CD4-positive, alpha-beta memory T cell (primary cell): ENCODE data around the gene SAYSD1. TPM values are rescaled to one million over a fixed set of nuclear protein-coding genes. Genes with fewer than 3 reads are reported as not detected.

Experiments
- CTCF ChIA-PET: fragments of 350-600 bp; sonication (Branson Sonifier 250); formaldehyde crosslinking; loops from one replicate; lab custom pipeline; 2021; ENCODE audit warnings: inconsistent platforms; ENCODE audit not compliant: partially characterized antibody; lab: Charles Lee
- POLR2A ChIA-PET: fragments of 350-600 bp; sonication (Branson Sonifier 250); formaldehyde crosslinking; loops from one replicate; lab custom pipeline; 2021; ENCODE audit not compliant: partially characterized antibody; lab: Charles Lee
- DNase-seq, 5 donors: peaks; one replicate each; pipeline versions ENCODE4 v3.0.0 to v3.0.0-alpha.2; 2020 to 2022; ENCODE audit warnings: mixed read lengths in 1 of 5
- H3K27ac ChIP-seq: one replicate; pipeline ENCODE4 v1.7.0; 2013; ENCODE audit warnings: low read depth, low read length
- H3K27me3 ChIP-seq: 2 replicates; pipeline ENCODE4 v1.7.0; 2013; ENCODE audit warnings: mild to moderate bottlenecking, low read length, moderate library complexity; ENCODE audit not compliant: insufficient read depth
- H3K36me3 ChIP-seq: 2 replicates; pipeline ENCODE4 v1.7.0; 2013; ENCODE audit warnings: mild to moderate bottlenecking, low read length, moderate library complexity; ENCODE audit not compliant: insufficient read depth
- H3K4me1 ChIP-seq: 2 replicates; pipeline ENCODE4 v1.7.0; 2013; ENCODE audit warnings: mild to moderate bottlenecking, low read length, moderate library complexity; ENCODE audit not compliant: insufficient read depth
- H3K4me3 ChIP-seq, 2 donors: one replicate each; pipeline ENCODE4 v1.7.0; 2013; ENCODE audit warnings: low read length in 2 of 2, mild to moderate bottlenecking in 1 of 2
- H3K9me3 ChIP-seq, 2 donors: one replicate each; pipeline ENCODE4 v1.7.0; 2013; ENCODE audit warnings: low read length in 2 of 2, control low read depth in 1 of 2; ENCODE audit not compliant: control insufficient read depth in 1 of 2
- H3K27ac Mint-ChIP-seq, 7 donors: one replicate each; pipeline ENCODE4 v1.8.0; 2020 to 2021; ENCODE audit warnings: mixed read lengths in 7 of 7, mild to moderate bottlenecking in 6 of 7, inconsistent platforms in 3 of 7, moderate library complexity in 3 of 7
- H3K27me3 Mint-ChIP-seq, 2 donors: one replicate each; pipeline ENCODE4 v1.8.0; 2020 to 2021; ENCODE audit warnings: mixed read lengths in 2 of 2
- H3K36me3 Mint-ChIP-seq, 2 donors: one replicate each; pipeline ENCODE4 v1.8.0; 2020 to 2021; ENCODE audit warnings: mixed read lengths in 2 of 2, inconsistent platforms in 1 of 2, mild to moderate bottlenecking in 1 of 2
- H3K4me1 Mint-ChIP-seq, 4 donors: one replicate each; pipeline ENCODE4 v1.8.0; 2020 to 2021; ENCODE audit warnings: mixed read lengths in 4 of 4, mild to moderate bottlenecking in 1 of 4
- H3K4me3 Mint-ChIP-seq, 8 donors: one replicate each; pipeline ENCODE4 v1.8.0; 2020 to 2021; ENCODE audit warnings: mixed read lengths in 8 of 8, mild to moderate bottlenecking in 7 of 8, moderate library complexity in 6 of 8, inconsistent platforms in 3 of 8
- H3K9me3 Mint-ChIP-seq, 8 donors: one replicate each; pipeline ENCODE4 v1.8.0; 2020 to 2021; ENCODE audit warnings: mixed read lengths in 8 of 8, mild to moderate bottlenecking in 5 of 8, inconsistent platforms in 3 of 8, moderate library complexity in 1 of 8
- intact Hi-C: fragments of 100-400 bp; cut with micrococcal nuclease; formaldehyde crosslinking; loops from one replicate; pipeline ENCODE4 v1.15.1; 2023
- polyA plus RNA-seq, 2 donors: library from polyadenylated mRNA; unstranded; fragments of 300-500 nt; fragmentation: Illumina TruSeq; gene quantifications; one replicate each; pipeline ENCODE4 v1.2.3, GENCODE V29; 2021
- total RNA-seq, 2 experiments: library from RNA; stranded (reverse); gene quantifications; one replicate each; pipeline ENCODE4 v1.2.3, GENCODE V29; 2021

The SAYSD1 gene
- total and polyA plus RNA-seq, 4 experiments from 2014 or later: 14.0 to 22.4 (median 20.9) TPM

- no peaks in the 10 kb centered on the region for H3K4me1 Mint-ChIP-seq
- no peaks in the 10 kb centered on the region for H3K9me3 Mint-ChIP-seq
- peak overlapping the region in 1 of 7 donors; percentile 5 for H3K27ac Mint-ChIP-seq
- no peak for DNase-seq
- no peaks in the 10 kb centered on the region for H3K27me3 ChIP-seq
- intact Hi-C loops: no loop called here
- no peaks in the 10 kb centered on the region for H3K4me1 ChIP-seq
- CTCF ChIA-PET: no interaction called here
- H3K36me3 Mint-ChIP-seq: no peaks in the 10 kb centered on the region
- POLR2A ChIA-PET: no interaction called here
- H3K27ac ChIP-seq: no peak overlapping the region
- H3K36me3 ChIP-seq: no peaks in the 10 kb centered on the region
- H3K4me3 Mint-ChIP-seq: no peak overlapping the region
- no peak overlapping the region for H3K4me3 ChIP-seq
- H3K9me3 ChIP-seq: no peaks in the 10 kb centered on the region
- peaks cover 9 to 31% of the 10 kb centered on the region in 2 donors for H3K27me3 Mint-ChIP-seq
Observed at GRCh38 chr6:39058471-39059147, 56.4 kb downstream of the SAYSD1 start.

GRCh38 chr6:39057251-39058155 lies 57.5 kb downstream of the SAYSD1 start:
- Histone ChIP-seq H3K9me3 (no peaks in the 10 kb centered on the region), H3K4me3 (no peak overlapping the region), H3K36me3 (no peaks in the 10 kb centered on the region), H3K4me1 (no peaks in the 10 kb centered on the region), H3K27me3 (no peaks in the 10 kb centered on the region), H3K27ac (no peak overlapping the region)
- Mint-ChIP-seq H3K4me1 (peaks cover 0 to 5% (median 1%) of the 10 kb centered on the region in 4 donors), H3K9me3 (no peaks in the 10 kb centered on the region), H3K27me3 (peaks cover 9 to 35% of the 10 kb centered on the region in 2 donors), H3K4me3 (no peak overlapping the region), H3K27ac (no peak overlapping the region), H3K36me3 (no peaks in the 10 kb centered on the region)
- intact Hi-C loops: no loop called here
- ChIA-PET CTCF (no interaction called here), POLR2A (no interaction called here)
- DNase-seq: no peak

GRCh38 chr6:39056681-39057080 lies 58.3 kb downstream of the SAYSD1 start:
- H3K4me1 Mint-ChIP-seq: peaks cover 3 to 12% (median 5%) of the 10 kb centered on the region in 4 donors
- H3K27ac Mint-ChIP-seq: no peak overlapping the region

GRCh38 chr6:39056191-39056590 lies 58.8 kb downstream of the SAYSD1 start:
- intact Hi-C loops: no loop called here
- Mint-ChIP-seq H3K4me1 (peaks cover 6 to 17% (median 10%) of the 10 kb centered on the region in 4 donors), H3K36me3 (no peaks in the 10 kb centered on the region), H3K4me3 (no peak overlapping the region), H3K27me3 (peaks cover 12 to 41% of the 10 kb centered on the region in 2 donors), H3K27ac (no peak overlapping the region), H3K9me3 (no peaks in the 10 kb centered on the region)
- H3K9me3 ChIP-seq: no peaks in the 10 kb centered on the region
- POLR2A ChIA-PET: no interaction called here
- no peak overlapping the region for H3K27ac ChIP-seq
- CTCF ChIA-PET: no interaction called here
- no peaks in the 10 kb centered on the region for H3K27me3 ChIP-seq
- no peaks in the 10 kb centered on the region for H3K36me3 ChIP-seq
- peaks cover 9% of the 10 kb centered on the region for H3K4me1 ChIP-seq
- no peak overlapping the region for H3K4me3 ChIP-seq
- no peak for DNase-seq

More at GRCh38 chr6:39056681-39057080, 58.3 kb downstream of the SAYSD1 start:
- peaks cover 12 to 39% of the 10 kb centered on the region in 2 donors for H3K27me3 Mint-ChIP-seq
- no peaks in the 10 kb centered on the region for H3K27me3 ChIP-seq
- no peak for DNase-seq
- H3K27ac ChIP-seq: no peak overlapping the region
- CTCF ChIA-PET: no interaction called here
- no peaks in the 10 kb centered on the region for H3K9me3 Mint-ChIP-seq
- H3K4me3 ChIP-seq: no peak overlapping the region
- H3K36me3 ChIP-seq: no peaks in the 10 kb centered on the region
- no peak overlapping the region for H3K4me3 Mint-ChIP-seq
- POLR2A ChIA-PET: no interaction called here
- no peaks in the 10 kb centered on the region for H3K9me3 ChIP-seq
- no peaks in the 10 kb centered on the region for H3K36me3 Mint-ChIP-seq
- peaks cover 4% of the 10 kb centered on the region for H3K4me1 ChIP-seq
- intact Hi-C loops: no loop called here

- DNase-seq: no peak
- peaks cover 13% of the 10 kb centered on the region for H3K4me1 ChIP-seq
- H3K27me3 ChIP-seq: no peaks in the 10 kb centered on the region
- no peaks in the 10 kb centered on the region for H3K9me3 ChIP-seq
- POLR2A ChIA-PET: no interaction called here
- no peak overlapping the region for H3K27ac Mint-ChIP-seq
- H3K27me3 Mint-ChIP-seq: peaks cover 11 to 41% of the 10 kb centered on the region in 2 donors
- no peaks in the 10 kb centered on the region for H3K36me3 ChIP-seq
- no peak overlapping the region for H3K4me3 Mint-ChIP-seq
- H3K4me1 Mint-ChIP-seq: peaks cover 8 to 20% (median 13%) of the 10 kb centered on the region in 4 donors
- CTCF ChIA-PET: no interaction called here
- intact Hi-C loops: no loop called here
- no peaks in the 10 kb centered on the region for H3K9me3 Mint-ChIP-seq
- no peaks in the 10 kb centered on the region for H3K36me3 Mint-ChIP-seq
- H3K4me3 ChIP-seq: no peak overlapping the region
- no peak overlapping the region for H3K27ac ChIP-seq
Observed at GRCh38 chr6:39055661-39056060, 59.3 kb downstream of the SAYSD1 start.

- peaks cover 13% of the 10 kb centered on the region for H3K4me1 ChIP-seq
- H3K4me3 Mint-ChIP-seq: no peak overlapping the region
- no peaks in the 10 kb centered on the region for H3K36me3 Mint-ChIP-seq
- no peak overlapping the region for H3K4me3 ChIP-seq
- intact Hi-C loops: no loop called here
- DNase-seq: no peak
- H3K27me3 Mint-ChIP-seq: peaks cover 11 to 45% of the 10 kb centered on the region in 2 donors
- no peaks in the 10 kb centered on the region for H3K9me3 ChIP-seq
- H3K9me3 Mint-ChIP-seq: no peaks in the 10 kb centered on the region
- no peaks in the 10 kb centered on the region for H3K36me3 ChIP-seq
- H3K27ac ChIP-seq: no peak overlapping the region
- ChIA-PET CTCF (no interaction called here), POLR2A (no interaction called here)
- H3K4me1 Mint-ChIP-seq: peaks cover 8 to 20% (median 16%) of the 10 kb centered on the region in 4 donors
- peaks cover 5% of the 10 kb centered on the region for H3K27me3 ChIP-seq
- no peak overlapping the region for H3K27ac Mint-ChIP-seq
Observed at GRCh38 chr6:39054577-39055142, 60.3 kb downstream of the SAYSD1 start.
